PFSK-1 (cell line): ENCODE measurements around the gene KRT73.

ENCODE experiments used
- FOXP2 ChIP-seq: optimal IDR thresholded peaks from 2 replicates; pipeline ENCODE3; 2011; ENCODE audit warnings: borderline replicate concordance, control low read depth, inconsistent platforms; ENCODE audit not compliant: insufficient read depth; ENCODE audit errors: extremely low read length, extremely low read depth
- POLR2AphosphoS5 ChIP-seq: IDR thresholded peaks from 2 replicates; pipeline ENCODE4 v1.6.1; 2012; ENCODE audit warnings: low read depth, mild to moderate bottlenecking, control low read depth, low read length, moderate library complexity
- REST ChIP-seq, 2 experiments: IDR thresholded peaks; 2 replicates each; pipeline versions ENCODE4 v1.6.1 to v1.8.0; 2011 to 2012; ENCODE audit warnings: low read depth in 2 of 2, low read length in 2 of 2, control low read depth in 1 of 2, inconsistent platforms in 1 of 2, mild to moderate bottlenecking in 1 of 2, moderate library complexity in 1 of 2; ENCODE audit not compliant: insufficient read depth in 1 of 2
- SIN3A ChIP-seq: IDR thresholded peaks from 2 replicates; pipeline ENCODE4 v1.6.1; 2012; ENCODE audit warnings: mild to moderate bottlenecking, low read length, moderate library complexity, borderline replicate concordance; ENCODE audit not compliant: insufficient read depth
- TAF1 ChIP-seq: IDR thresholded peaks from 2 replicates; pipeline ENCODE4 v1.6.1; 2012; ENCODE audit warnings: low read length, control low read depth, borderline replicate concordance; ENCODE audit not compliant: insufficient read depth

DNA sequence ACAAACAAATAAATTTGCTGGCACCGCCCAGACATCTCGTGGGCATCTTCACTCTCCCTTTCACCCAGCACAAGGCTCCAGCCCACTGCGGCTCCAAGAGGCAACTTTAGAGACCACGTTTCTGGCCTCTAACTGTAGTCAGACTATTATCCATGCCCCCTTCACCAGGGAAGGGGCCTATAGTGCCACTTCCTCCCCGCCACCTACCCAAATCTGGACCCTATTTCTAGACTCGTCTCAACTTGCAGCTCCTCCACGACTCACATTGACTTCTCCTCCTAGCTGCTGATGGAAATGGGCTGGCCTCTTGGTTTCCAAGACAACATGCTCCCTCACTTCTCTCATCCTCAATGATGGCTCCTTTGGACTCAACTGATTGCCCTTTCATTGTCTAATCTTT is 49.6 kb upstream of the KRT73 start:
- no peak for TF ChIP-seq REST (IDR thresholded peaks at IDR 0.05; ENCODE audit: insufficient read depth in 1 of 2, low read depth in 2 of 2, low read length in 2 of 2)
- TF ChIP-seq TAF1, result no peak
- TF ChIP-seq POLR2AphosphoS5, result no peak
- TF ChIP-seq SIN3A, result no peak
- no peak for TF ChIP-seq FOXP2
